ENCODE results near the gene BMPR1A. TPM values are rescaled to one million over a fixed set of nuclear protein-coding genes. Genes with fewer than 3 reads are reported as not detected.

The BMPR1A gene
- total and polyA plus RNA-seq, 10 of the 15 experiments (the other 5 are each of a cell fraction or from before 2014, with no cell fraction given): 2.3 to 22.7 (median 13.1) TPM

DNA sequence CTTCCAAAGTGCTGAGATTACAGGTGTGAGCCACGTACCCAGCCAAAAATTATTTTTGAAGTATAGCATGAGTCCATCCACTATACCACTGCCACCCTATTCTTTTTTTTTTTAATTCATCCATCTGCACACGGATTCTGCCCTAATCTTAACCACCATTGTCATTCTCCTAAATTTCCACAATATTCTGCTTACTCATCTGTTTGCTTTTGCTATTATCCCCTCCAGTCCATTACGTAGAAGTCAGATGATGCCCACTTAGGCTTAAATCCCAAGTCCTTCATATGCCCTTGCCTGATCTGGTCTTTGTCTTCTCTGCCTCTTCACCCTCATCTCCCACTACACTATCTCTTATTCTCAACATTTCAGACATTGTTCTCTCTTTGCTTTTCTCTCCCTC, 114.3 kb downstream of the BMPR1A start:
- peak; percentile 7 for FAIRE-seq
- DNase-seq (ENCODE audit: low read depth, low spot score): no peak
- no peak for ATAC-seq
- in situ Hi-C loops (cut with MboI) (no loop called here), intact Hi-C loops (cut with micrococcal nuclease; ENCODE audit: unreplicated experiment) (no loop called here)
- Histone ChIP-seq H3K27ac (ENCODE audit: control insufficient read depth, insufficient read depth) (no peak overlapping the region), H3K4me3 (no peak overlapping the region), H3K9ac (ENCODE audit: control insufficient read depth, insufficient read depth, low read length) (no peak overlapping the region), H3K79me2 (ENCODE audit: control insufficient read depth, insufficient read depth, low read length) (no peaks in the 10 kb centered on the region), H2AFZ (ENCODE audit: control insufficient read depth, low read depth, low read length) (no peak overlapping the region), H3K36me3 (ENCODE audit: control insufficient read depth in 2 of 2, insufficient read depth in 2 of 2, low read length in 1 of 2) (no peaks in the 10 kb centered on the region; a peak in 1 of 4 replicates), H3K9me3 (replicated peaks; ENCODE audit: control insufficient read depth, insufficient read depth, low read length) (no peaks in the 10 kb centered on the region), H3K27me3 (replicated peaks in 1 of 2; ENCODE audit: control insufficient read depth in 2 of 2, insufficient read depth in 2 of 2, low read length in 1 of 2) (no peaks in the 10 kb centered on the region), H4K20me1 (ENCODE audit: control insufficient read depth, insufficient read depth) (no peaks in the 10 kb centered on the region), H3K4me2 (ENCODE audit: control insufficient read depth, insufficient read depth) (no peak overlapping the region), H3K4me1 (ENCODE audit: control insufficient read depth, insufficient read depth, low read length) (peaks cover 4% of the 10 kb centered on the region; the same call in 1 of the 2 replicates)
- RAD21 ChIA-PET (ENCODE audit: unreplicated experiment): no interaction called here
- no TSS peak for BruUV-seq (replicated peaks)
- WGBS (ENCODE audit: insufficient coverage, insufficient replicate concordance, low lambda C conversion rate, missing lambda C conversion rate): 76% methylated on average over 3 of the region's 3 CpGs
- SMC1A ChIA-PET (ENCODE audit: uncharacterized antibody, unreplicated experiment): no interaction called here
- CTCF ChIA-PET: no interaction called here
- no peak for TF ChIP-seq BMI1 (IDR thresholded peaks at IDR 0.05; ENCODE audit: borderline replicate concordance)
- no peak for TF ChIP-seq KDM1A (IDR thresholded peaks at IDR 0.05; ENCODE audit: borderline replicate concordance)
- no peak for TF ChIP-seq POLR2AphosphoS2 (IDR thresholded peaks at IDR 0.05; ENCODE audit: low read depth, low read length)
- no peak for TF ChIP-seq TCF7 (IDR thresholded peaks at IDR 0.05; ENCODE audit: borderline replicate concordance)
- TF ChIP-seq RAD51 (IDR thresholded peaks at IDR 0.05): no peak
- no peak for TF ChIP-seq HDAC6 (IDR thresholded peaks at IDR 0.05; ENCODE audit: unreplicated experiment)
- TF ChIP-seq MTA2 (IDR thresholded peaks at IDR 0.05; ENCODE audit: low read depth): no peak
- no peak for TF ChIP-seq POLR2A (IDR thresholded peaks at IDR 0.05; ENCODE audit: low read depth, low read length)
- TF ChIP-seq JUND (IDR thresholded peaks at IDR 0.05; ENCODE audit: low read depth, low read length): no peak
- no peak for TF ChIP-seq CEBPB (IDR thresholded peaks at IDR 0.05; ENCODE audit: borderline replicate concordance in 1 of 2, low read depth in 2 of 2, low read length in 2 of 2)
- TF ChIP-seq ASH2L (IDR thresholded peaks at IDR 0.05; ENCODE audit: borderline replicate concordance, low read depth): no peak
- no peak for TF ChIP-seq EED (IDR thresholded peaks at IDR 0.05; ENCODE audit: low read depth)
- TF ChIP-seq JUNB (IDR thresholded peaks at IDR 0.05): no peak
- no peak for TF ChIP-seq TCF12 (IDR thresholded peaks at IDR 0.05; ENCODE audit: low read depth, low read length)
- TF ChIP-seq, protein P1, sequence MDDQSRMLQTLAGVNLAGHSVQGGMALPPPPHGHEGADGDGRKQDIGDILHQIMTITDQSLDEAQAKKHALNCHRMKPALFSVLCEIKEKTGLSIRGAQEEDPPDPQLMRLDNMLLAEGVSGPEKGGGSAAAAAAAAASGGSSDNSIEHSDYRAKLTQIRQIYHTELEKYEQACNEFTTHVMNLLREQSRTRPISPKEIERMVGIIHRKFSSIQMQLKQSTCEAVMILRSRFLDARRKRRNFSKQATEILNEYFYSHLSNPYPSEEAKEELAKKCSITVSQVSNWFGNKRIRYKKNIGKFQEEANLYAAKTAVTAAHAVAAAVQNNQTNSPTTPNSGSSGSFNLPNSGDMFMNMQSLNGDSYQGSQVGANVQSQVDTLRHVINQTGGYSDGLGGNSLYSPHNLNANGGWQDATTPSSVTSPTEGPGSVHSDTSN (IDR thresholded peaks at IDR 0.05; ENCODE audit: insufficient replicate concordance, low read depth, low read length): no peak
- POLR2A ChIA-PET: no interaction called here

Data from GM12878 (cell line).